Measurements from ENCODE around the gene BTNL3. TPM values are rescaled to one million over a fixed set of nuclear protein-coding genes. Genes with fewer than 3 reads are reported as not detected.

BTNL3 gene
- total RNA-seq, 2 experiments from 2014 or later, result not detected

- CTCF ChIA-PET, result no interaction called here
- Mint-ChIP-seq H3K4me3 (no peak overlapping the region), H3K27ac (no peak overlapping the region)
These were observed 28.4 kb upstream of the BTNL3 start for GRCh38 chr5:180960209-180960608.

GRCh38 chr5:180969406-180969805 lies 19.2 kb upstream of the BTNL3 start:
- H3K9me3 Mint-ChIP-seq, result no peaks in the 10 kb centered on the region
- no peak for TF ChIP-seq CTCF (IDR thresholded peaks at IDR 0.05)
- H3K27ac Mint-ChIP-seq, result no peak overlapping the region
- Histone ChIP-seq H3K27ac (ENCODE audit: low read depth in 1 of 2, low read length in 2 of 2) (no peak overlapping the region), H3K9me3 (ENCODE audit: control insufficient read depth in 1 of 2, insufficient read depth in 1 of 2, low read length in 2 of 2) (peaks cover 0 to 14% of the 10 kb centered on the region in 2 experiments), H3K27me3 (ENCODE audit: control insufficient read depth in 1 of 2, insufficient read depth in 2 of 2, low read length in 2 of 2) (no peaks in the 10 kb centered on the region), H3K4me1 (ENCODE audit: insufficient read depth, low read length) (no peaks in the 10 kb centered on the region), H3K36me3 (ENCODE audit: insufficient read depth, low read length) (no peaks in the 10 kb centered on the region), H3K4me3 (ENCODE audit: low read length) (no peak overlapping the region)
- intact Hi-C loops (cut with DNase I, micrococcal nuclease), result no loop called here
- ATAC-seq (ENCODE audit: poor library complexity) (no peak), DNase-seq (no peak)
- peaks cover 26% of the 10 kb centered on the region for H3K27me3 Mint-ChIP-seq
- H3K4me1 Mint-ChIP-seq (ENCODE audit: low read depth), result no peaks in the 10 kb centered on the region
- ChIA-PET CTCF (no interaction called here), POLR2A (no interaction called here)
- no peaks in the 10 kb centered on the region for H3K36me3 Mint-ChIP-seq (ENCODE audit: low read depth)
- no peak overlapping the region for H3K4me3 Mint-ChIP-seq

More at GRCh38 chr5:180960209-180960608, 28.4 kb upstream of the BTNL3 start:
- Mint-ChIP-seq H3K27me3 (peaks cover 18% of the 10 kb centered on the region), H3K36me3 (ENCODE audit: low read depth) (no peaks in the 10 kb centered on the region), H3K4me1 (ENCODE audit: low read depth) (peaks cover 17% of the 10 kb centered on the region), H3K9me3 (no peaks in the 10 kb centered on the region)
- TF ChIP-seq CTCF (IDR thresholded peaks at IDR 0.05), result no peak
- peaks cover 7% of the 10 kb centered on the region for H3K4me1 ChIP-seq (ENCODE audit: insufficient read depth, low read length)
- peaks cover 0 to 6% of the 10 kb centered on the region in 2 experiments for H3K27me3 ChIP-seq (ENCODE audit: control insufficient read depth in 1 of 2, insufficient read depth in 2 of 2, low read length in 2 of 2)
- H3K36me3 ChIP-seq (ENCODE audit: insufficient read depth, low read length), result no peaks in the 10 kb centered on the region
- intact Hi-C loops (cut with DNase I, micrococcal nuclease), result no loop called here
- POLR2A ChIA-PET, result no interaction called here
- ATAC-seq (ENCODE audit: poor library complexity), result no peak
- H3K27ac ChIP-seq (ENCODE audit: low read depth in 1 of 2, low read length in 2 of 2), result no peak overlapping the region
- DNase-seq, result no peak
- H3K4me3 ChIP-seq (ENCODE audit: low read length), result no peak overlapping the region
- peaks cover 0 to 14% of the 10 kb centered on the region in 2 experiments for H3K9me3 ChIP-seq (ENCODE audit: control insufficient read depth in 1 of 2, insufficient read depth in 1 of 2, low read length in 2 of 2)

DNA sequence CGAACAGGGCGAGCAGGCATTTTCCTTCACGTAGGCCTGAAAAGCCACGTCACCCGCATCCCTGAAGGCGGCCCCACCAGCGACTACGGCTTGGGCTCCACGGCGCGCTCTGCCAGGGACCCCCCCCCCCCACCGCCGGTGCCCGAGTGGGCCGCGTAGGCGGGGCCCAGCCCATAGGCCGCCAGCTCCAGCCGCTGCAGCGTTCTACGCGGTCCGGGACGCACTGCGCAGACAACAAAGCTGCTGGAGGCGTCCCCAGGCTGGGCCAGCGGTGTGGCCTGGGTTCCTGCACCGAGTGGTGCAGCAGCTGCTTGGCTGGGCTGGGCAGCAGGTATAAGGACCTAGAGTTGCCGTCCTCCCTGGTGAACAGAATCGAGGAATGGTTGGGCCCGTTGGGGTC lies 18.3 kb upstream of the BTNL3 start:
- ATAC-seq (ENCODE audit: poor library complexity), result no peak
- no peaks in the 10 kb centered on the region for H3K9me3 Mint-ChIP-seq
- ChIA-PET CTCF (no interaction called here), POLR2A (no interaction called here)
- no peaks in the 10 kb centered on the region for H3K27me3 ChIP-seq (ENCODE audit: control insufficient read depth in 1 of 2, insufficient read depth in 2 of 2, low read length in 2 of 2)
- intact Hi-C loops (cut with DNase I, micrococcal nuclease), result no loop called here
- H3K27ac ChIP-seq (ENCODE audit: low read depth in 1 of 2, low read length in 2 of 2), result no peak overlapping the region
- no peaks in the 10 kb centered on the region for H3K36me3 Mint-ChIP-seq (ENCODE audit: low read depth)
- TF ChIP-seq CTCF (IDR thresholded peaks at IDR 0.05), result no peak
- peaks cover 0 to 14% of the 10 kb centered on the region in 2 experiments for H3K9me3 ChIP-seq (ENCODE audit: control insufficient read depth in 1 of 2, insufficient read depth in 1 of 2, low read length in 2 of 2)
- no peaks in the 10 kb centered on the region for H3K4me1 Mint-ChIP-seq (ENCODE audit: low read depth)
- no peaks in the 10 kb centered on the region for H3K36me3 ChIP-seq (ENCODE audit: insufficient read depth, low read length)
- H3K4me3 Mint-ChIP-seq, result no peak overlapping the region
- no peak for DNase-seq
- H3K27me3 Mint-ChIP-seq, result peaks cover 23% of the 10 kb centered on the region
- H3K4me3 ChIP-seq (ENCODE audit: low read length), result no peak overlapping the region
- peaks cover 2% of the 10 kb centered on the region for H3K4me1 ChIP-seq (ENCODE audit: insufficient read depth, low read length)
- no peak overlapping the region for H3K27ac Mint-ChIP-seq
